Raji (cell line): ENCODE data around the gene UBE2G2.

Source experiments
- POLR2A ChIP-seq: IDR thresholded peaks from 2 replicates; pipeline ENCODE4 v1.6.1; 2011; ENCODE audit warnings: low read depth, low read length, control low read depth; ENCODE audit not compliant: insufficient read depth

Gene UBE2G2

DNA sequence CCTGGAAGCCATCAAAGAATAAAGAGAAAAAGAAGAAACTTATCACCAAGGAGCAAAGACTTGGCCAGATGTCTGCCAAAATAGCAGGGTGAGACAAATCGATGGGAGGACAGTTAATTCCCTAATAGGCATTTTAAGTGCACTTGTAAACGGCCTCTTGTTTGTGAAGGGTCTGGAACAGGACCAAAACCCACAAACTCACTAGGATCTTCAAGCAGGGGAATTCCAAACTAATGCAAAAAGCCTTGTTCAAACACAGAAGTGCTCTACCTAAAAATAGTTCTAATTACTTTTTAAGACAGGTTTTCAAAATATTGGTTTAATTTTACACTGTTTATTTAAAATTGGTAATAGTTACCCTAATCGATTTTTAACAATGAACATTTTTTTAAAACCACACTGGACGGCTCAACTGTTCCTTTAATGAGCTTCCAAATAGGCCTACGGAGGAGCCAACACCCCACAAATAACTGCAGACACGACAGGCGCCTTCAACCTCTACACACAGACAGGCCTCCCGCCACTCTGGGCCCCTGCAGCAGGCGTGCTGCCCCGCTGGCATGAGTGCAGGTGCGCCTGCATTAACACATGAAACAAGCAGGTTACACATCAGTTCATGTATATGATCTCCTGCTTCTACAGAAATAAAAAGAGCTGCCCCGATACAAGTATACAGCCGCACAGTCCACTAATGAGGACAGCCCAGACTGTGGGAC, 15.8 kb downstream of the UBE2G2 start:
- no peak for TF ChIP-seq POLR2A

- no peak for TF ChIP-seq POLR2A
Measured at GRCh38 chr21:44784810-44785209, 16.8 kb downstream of the UBE2G2 start.

GRCh38 chr21:44783020-44783696, 18.5 kb downstream of the UBE2G2 start:
- no peak for TF ChIP-seq POLR2A

- TF ChIP-seq POLR2A, result no peak
Measured at GRCh38 chr21:44780767-44781459, 20.7 kb downstream of the UBE2G2 start.

GRCh38 chr21:44780137-44780502, 21.5 kb downstream of the UBE2G2 start:
- no peak for TF ChIP-seq POLR2A

GRCh38 chr21:44779417-44780136, 22.0 kb downstream of the UBE2G2 start:
- no peak for TF ChIP-seq POLR2A

DNA sequence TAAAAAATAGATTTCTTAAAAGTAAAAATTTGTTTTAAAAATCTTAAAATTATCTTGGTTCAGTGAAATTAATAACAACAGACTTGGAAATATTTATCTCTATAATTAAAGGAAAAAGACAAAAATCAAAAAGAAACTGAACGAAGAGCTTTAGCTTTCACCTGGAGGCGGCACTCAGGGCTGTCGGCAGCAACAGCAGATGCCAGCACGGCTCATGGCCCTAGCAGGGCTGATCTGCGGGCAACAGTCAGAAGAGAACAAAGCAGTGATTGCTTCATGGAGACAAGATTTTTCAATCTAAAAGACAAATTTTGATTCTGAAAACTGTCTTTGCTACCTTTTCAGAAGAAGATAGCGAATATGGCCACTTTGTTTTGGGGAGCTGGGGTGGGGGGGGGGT, 22.6 kb downstream of the UBE2G2 start:
- no peak for TF ChIP-seq POLR2A

DNA sequence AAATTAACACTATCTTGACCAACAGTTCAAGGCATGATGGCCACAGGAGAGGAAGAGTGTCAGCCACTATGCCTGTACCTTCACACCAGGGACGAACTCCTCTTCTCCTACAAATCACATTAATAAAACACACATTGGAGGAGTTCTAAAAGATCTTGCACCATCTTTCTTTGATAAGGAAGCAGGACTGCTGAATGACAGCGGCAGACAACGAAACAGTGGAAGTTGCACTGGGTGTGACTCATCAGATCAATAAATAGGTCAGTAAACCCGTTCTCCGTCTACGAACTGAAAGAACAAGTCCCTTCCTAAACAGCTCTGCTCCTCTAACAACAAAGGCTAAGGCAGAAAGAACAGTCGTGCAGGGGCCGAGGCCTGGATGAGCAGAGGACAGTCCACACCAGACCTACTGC, 23.1 kb downstream of the UBE2G2 start:
- TF ChIP-seq POLR2A, result no peak

DNA sequence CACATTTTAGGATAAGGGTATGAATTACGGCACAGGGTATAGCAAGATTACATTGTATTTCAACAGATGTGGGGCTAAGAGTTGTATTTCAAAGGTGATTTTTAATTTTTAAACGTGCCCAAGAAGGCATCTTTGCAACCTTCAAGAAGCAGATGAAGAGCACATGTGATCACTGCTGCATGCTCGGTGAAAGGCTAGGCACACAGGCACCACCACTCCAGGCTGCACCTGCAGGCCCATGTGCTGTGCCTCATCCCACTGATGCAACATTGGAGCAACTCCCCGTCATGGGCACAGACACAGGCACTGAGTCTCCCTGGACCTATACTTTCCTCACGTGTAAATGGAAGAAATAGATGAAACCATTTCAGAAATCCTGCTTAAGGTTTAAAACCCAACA, 23.5 kb downstream of the UBE2G2 start:
- TF ChIP-seq POLR2A, result no peak

DNA sequence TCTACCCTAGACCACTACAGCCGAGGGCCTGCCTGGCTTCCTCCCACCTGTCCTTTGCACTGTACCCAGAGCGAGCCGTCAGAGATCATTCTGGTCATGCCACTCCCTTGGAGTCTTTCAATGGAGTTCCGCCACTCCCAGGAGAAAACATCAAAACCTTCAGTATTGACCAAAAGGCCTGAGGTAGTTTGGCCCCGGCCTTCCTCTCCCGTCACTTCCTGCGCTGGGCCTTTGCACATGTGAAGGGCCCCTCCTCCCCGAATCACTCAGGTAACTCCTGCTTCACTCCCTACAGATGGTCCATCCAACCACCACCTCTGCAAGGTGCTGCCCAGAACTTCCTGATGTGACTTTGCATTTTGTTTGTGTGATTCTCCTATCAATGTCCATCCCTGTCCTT, 26.6 kb downstream of the UBE2G2 start:
- no peak for TF ChIP-seq POLR2A

DNA sequence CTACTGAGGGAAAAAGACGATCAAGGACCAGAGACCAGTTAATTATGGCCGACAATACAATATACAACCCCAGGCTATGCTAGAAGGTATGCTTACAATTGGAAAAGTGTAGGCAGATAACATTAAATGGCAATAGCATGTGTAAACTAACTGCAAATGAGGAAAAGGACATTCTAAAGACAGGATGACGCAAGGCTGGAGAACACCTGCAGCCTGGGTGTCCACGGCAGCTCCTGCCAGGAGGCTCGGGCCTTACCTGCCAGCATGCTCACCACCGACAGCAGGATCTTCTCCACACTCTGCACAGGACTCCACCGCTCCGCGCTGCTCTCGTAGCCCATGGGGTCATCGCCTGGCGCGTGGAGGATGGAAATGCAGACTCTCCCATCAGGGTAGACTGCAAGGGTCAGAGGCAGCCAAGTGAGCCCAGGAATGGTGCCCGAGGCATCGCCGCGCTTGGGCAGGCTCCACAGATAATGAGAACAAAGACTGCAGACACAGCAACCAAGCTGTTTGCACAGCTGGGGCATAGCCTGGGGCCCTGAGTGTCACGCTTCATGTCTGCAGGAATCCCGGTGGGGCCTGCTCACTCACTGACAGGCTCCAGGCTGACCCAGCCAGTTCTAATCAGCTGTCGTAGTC, 28.2 kb downstream of the UBE2G2 start:
- no peak for TF ChIP-seq POLR2A

DNA sequence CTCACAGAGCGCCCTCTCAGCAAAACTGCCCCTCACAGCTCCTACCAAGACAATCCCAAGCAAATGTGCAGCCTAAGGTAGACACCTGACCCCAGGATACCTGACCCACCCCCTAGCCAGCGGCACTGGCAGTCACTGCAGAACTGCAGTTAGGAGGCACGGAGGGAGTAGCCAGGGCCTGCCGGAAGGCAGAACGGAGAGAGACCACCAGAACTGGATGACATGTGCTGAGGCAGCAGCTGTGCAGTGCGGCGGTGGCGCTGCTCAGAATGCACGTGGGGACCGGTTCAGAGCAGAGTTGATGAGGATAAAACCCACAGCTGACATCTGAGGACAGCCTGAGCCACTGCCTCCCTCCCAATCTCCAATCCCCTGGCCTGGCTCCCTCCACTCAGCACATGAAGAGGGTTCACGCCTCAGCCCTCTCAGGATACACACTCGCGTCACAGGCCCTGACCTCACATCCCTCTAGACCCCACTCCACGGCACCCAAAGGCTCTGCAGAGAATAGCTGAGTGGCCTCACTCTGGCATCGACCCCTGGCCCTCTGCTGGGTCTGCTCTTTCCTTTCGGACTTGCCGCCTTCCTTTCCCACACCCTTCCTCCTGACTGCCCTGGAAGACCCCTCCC, 29.6 kb downstream of the UBE2G2 start:
- TF ChIP-seq POLR2A, result no peak

DNA sequence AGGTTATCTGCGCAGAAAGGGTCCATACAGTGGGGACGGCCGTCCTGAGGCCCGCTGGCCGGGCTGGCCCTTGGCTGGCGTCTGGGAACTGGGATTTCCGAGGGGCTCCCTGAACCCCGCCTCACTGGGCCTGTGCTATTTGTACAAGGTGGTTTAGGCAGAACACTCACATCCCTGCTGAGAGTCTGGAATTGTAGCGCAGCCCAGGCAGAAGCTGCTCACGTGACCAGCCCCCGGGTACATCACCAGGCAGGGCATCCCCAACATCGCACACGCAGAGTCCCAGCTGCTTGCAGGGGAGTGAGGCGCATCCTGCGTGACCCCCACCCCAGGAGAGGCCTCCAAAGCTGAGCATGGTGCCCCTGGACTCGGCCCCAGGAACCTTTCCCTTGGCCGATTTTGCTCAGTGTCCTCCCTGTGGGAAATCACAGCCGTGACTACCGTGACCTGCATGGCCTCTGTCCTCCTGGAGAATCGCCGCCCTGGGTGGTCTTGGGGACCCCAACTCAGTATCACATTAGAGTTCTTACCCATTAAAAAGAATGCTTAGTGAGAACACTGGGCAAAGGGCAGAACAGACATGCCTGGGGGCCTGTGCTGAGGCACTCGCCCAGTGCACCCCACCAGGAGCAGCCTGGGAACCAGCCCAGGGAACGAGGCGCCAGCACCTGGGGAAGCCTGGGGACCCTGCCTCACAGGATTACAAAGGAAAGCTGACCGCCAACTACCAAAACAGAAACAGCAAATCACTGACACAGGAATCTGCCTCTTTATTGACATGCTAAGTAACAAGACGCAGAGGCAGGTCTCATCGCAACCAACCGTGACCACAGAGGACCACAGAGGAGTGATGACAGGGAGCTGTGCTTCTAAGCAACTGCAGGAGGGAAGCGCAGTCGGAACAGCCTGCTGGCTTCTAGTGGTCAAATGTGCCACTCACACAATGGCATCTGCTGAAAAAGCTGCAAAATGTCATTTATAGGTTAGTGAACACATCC, 33.5 kb downstream of the UBE2G2 start:
- TF ChIP-seq POLR2A, result no peak
